Measurements from ENCODE around the gene RELT.

RELT gene

GRCh38 chr11:73439002-73439843, 63.0 kb downstream of the RELT start:
- no peak for TF ChIP-seq CTCF (conservative IDR thresholded peaks at IDR 0.05; ENCODE audit: control insufficient read depth, insufficient read depth, low read depth, low read length)

GRCh38 chr11:73445980-73446379, 69.8 kb downstream of the RELT start:
- TF ChIP-seq CTCF (conservative IDR thresholded peaks at IDR 0.05; ENCODE audit: control insufficient read depth, insufficient read depth, low read depth, low read length) = no peak
- DNase-seq (ENCODE audit: low read depth) = no peak
- H3K4me3 ChIP-seq (ENCODE audit: control insufficient read depth, low read depth, low read length) = no peak overlapping the region

More at GRCh38 chr11:73439002-73439843, 63.0 kb downstream of the RELT start:
- H3K4me3 ChIP-seq (ENCODE audit: control insufficient read depth, low read depth, low read length) = no peak overlapping the region
- DNase-seq (ENCODE audit: low read depth) = no peak

GRCh38 chr11:73446766-73447165, 70.6 kb downstream of the RELT start:
- TF ChIP-seq CTCF (conservative IDR thresholded peaks at IDR 0.05; ENCODE audit: control insufficient read depth, insufficient read depth, low read depth, low read length) = no peak
- DNase-seq (ENCODE audit: low read depth) = no peak
- H3K4me3 ChIP-seq (ENCODE audit: control insufficient read depth, low read depth, low read length) = no peak overlapping the region

All from fibroblast of mammary gland (primary cell).